ENCODE results near the gene TAS2R9. TPM values are rescaled to one million over a fixed set of nuclear protein-coding genes. Genes with fewer than 3 reads are reported as not detected.
"Not testable (repeated sequence)": the region's sequence is repeated elsewhere in the genome, so short reads cannot be mapped to it uniquely, and the experiment has no call there.

Gene TAS2R9
- total and polyA plus RNA-seq, 2 donors (not counting 3 experiments of a cell fraction or from before 2014, with no cell fraction given), result not detected

DNA sequence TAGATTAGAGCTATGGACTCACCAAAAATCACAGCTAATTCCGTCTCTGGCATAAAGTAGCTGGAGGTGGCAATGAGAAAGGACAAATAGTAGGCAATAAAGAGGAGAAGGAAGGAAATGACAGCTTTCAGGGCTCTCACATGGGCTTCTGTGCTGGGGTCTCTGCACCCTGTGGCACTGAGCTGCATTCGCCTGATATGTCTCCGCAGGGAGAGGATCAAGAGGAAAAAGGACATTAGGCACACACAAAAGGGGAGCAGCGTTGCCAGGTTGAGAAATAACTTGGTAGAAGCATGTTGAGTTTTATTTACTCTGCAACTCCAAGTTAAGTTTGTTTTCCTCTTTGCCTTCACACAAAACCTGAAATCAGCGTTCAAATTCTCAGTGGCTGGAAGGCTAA is 8.2 kb downstream of the TAS2R9 start:
- H3K9me1 ChIP-seq (replicated peaks; ENCODE audit: control insufficient read depth, extremely low read depth, insufficient read depth, low read length), result no peaks in the 10 kb centered on the region
- intact Hi-C loops (cut with micrococcal nuclease), result no loop called here
- CTCF ChIA-PET, result no interaction called here
- peaks cover 6 to 40% of the 10 kb centered on the region in 2 experiments for H3K27me3 ChIP-seq (ENCODE audit: control insufficient read depth in 2 of 2, insufficient read depth in 2 of 2, low read length in 2 of 2)
- no peaks in the 10 kb centered on the region for H3K9me3 ChIP-seq (replicated peaks; ENCODE audit: control insufficient read depth, insufficient read depth, low read length)
- TF ChIP-seq GATA2 (IDR thresholded peaks at IDR 0.05; ENCODE audit: insufficient read depth, insufficient read length, low read depth, low read length) (no peak), EZH2 (IDR thresholded peaks at IDR 0.05; ENCODE audit: borderline replicate concordance, low read depth, low read length, severe bottlenecking) (no peak), MYC (IDR thresholded peaks at IDR 0.05; ENCODE audit: low read depth, low read length) (no peak), FOS (IDR thresholded peaks at IDR 0.05; ENCODE audit: borderline replicate concordance, insufficient read depth, low read length) (no peak)
- BruUV-seq (replicated peaks), result no TSS peak
- H2AFZ ChIP-seq (ENCODE audit: low read depth, low read length), result no peak overlapping the region
- no peak for DNase-seq (ENCODE audit: low read depth, low spot score)
- no peaks in the 10 kb centered on the region for H4K20me1 ChIP-seq (replicated peaks; ENCODE audit: control insufficient read depth, extremely low read depth, insufficient read depth, low read length)
- no peak for FAIRE-seq
- no peaks in the 10 kb centered on the region for H3K79me2 ChIP-seq (ENCODE audit: control insufficient read depth, insufficient read depth, low read length)
- no peaks in the 10 kb centered on the region for H3K4me1 ChIP-seq (ENCODE audit: control insufficient read depth, extremely low read depth, insufficient read depth, low read length)
- H3K9ac ChIP-seq (replicated peaks; ENCODE audit: extremely low read depth, insufficient read depth, low read length), result no peak overlapping the region
- H3K36me3 ChIP-seq (ENCODE audit: control insufficient read depth in 2 of 2, extremely low read depth in 1 of 2, insufficient read depth in 2 of 2, low read length in 2 of 2), result no peaks in the 10 kb centered on the region
- dilution Hi-C loops (cut with MboI; ENCODE audit: extremely low pct_ligation_motif_present, low sequenced_read_pairs), result no loop called here
- POLR2A ChIA-PET, result no interaction called here
- H3K4me2 ChIP-seq (ENCODE audit: insufficient read depth, low read length), result no peak overlapping the region
- H3K4me3 ChIP-seq (replicated peaks in 1 of 3; ENCODE audit: insufficient read depth in 1 of 3, low read depth in 1 of 3, low read length in 3 of 3), result no peak overlapping the region
- no peak overlapping the region for H3K27ac ChIP-seq (ENCODE audit: insufficient read depth, low read depth, low read length)

DNA sequence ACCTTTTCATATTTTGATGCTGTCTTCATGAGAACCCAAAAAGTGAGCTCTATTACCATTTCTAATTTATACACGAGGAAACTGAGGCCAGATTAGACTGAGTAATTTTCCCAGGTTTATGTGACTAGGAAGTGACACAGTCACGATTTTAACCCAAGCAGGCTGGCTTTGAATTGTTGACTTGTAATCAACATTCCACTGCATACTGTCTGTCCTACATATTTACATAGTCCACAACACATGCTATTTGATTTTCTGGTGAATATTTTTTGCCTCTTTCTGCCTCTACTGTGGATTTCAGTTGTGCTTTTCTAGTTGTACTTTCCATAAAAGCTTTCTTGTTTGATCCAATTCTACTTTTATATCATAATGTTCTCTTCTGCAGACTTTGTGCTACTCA is 15.7 kb downstream of the TAS2R9 start:
- H3K4me2 ChIP-seq (ENCODE audit: insufficient read depth, low read length), result no peak overlapping the region
- CTCF ChIA-PET, result interaction anchor here (1.3 kb wide), 1 partner anchor 405 kb away, joined by 4 read pairs; no protein-coding TSS in a partner anchor
- H3K27ac ChIP-seq (ENCODE audit: insufficient read depth, low read depth, low read length), result no peak overlapping the region
- H3K36me3 ChIP-seq (ENCODE audit: control insufficient read depth in 2 of 2, extremely low read depth in 1 of 2, insufficient read depth in 2 of 2, low read length in 2 of 2), result no peaks in the 10 kb centered on the region
- dilution Hi-C loops (cut with MboI; ENCODE audit: extremely low pct_ligation_motif_present, low sequenced_read_pairs), result no loop called here
- no TSS peak for BruUV-seq (replicated peaks)
- DNase-seq (ENCODE audit: low read depth, low spot score) (no peak), FAIRE-seq (no peak)
- H3K4me1 ChIP-seq (ENCODE audit: control insufficient read depth, extremely low read depth, insufficient read depth, low read length), result no peaks in the 10 kb centered on the region
- peaks cover 14 to 19% of the 10 kb centered on the region in 2 experiments for H3K27me3 ChIP-seq (ENCODE audit: control insufficient read depth in 2 of 2, insufficient read depth in 2 of 2, low read length in 2 of 2)
- POLR2A ChIA-PET, result no interaction called here
- H3K79me2 ChIP-seq (ENCODE audit: control insufficient read depth, insufficient read depth, low read length), result no peaks in the 10 kb centered on the region
- H3K9me3 ChIP-seq (replicated peaks; ENCODE audit: control insufficient read depth, insufficient read depth, low read length), result no peaks in the 10 kb centered on the region
- intact Hi-C loops (cut with micrococcal nuclease), result no loop called here
- no peaks in the 10 kb centered on the region for H3K9me1 ChIP-seq (replicated peaks; ENCODE audit: control insufficient read depth, extremely low read depth, insufficient read depth, low read length)
- H3K4me3 ChIP-seq (replicated peaks in 1 of 3; ENCODE audit: insufficient read depth in 1 of 3, low read depth in 1 of 3, low read length in 3 of 3), result no peak overlapping the region
- TF ChIP-seq, protein P1, sequence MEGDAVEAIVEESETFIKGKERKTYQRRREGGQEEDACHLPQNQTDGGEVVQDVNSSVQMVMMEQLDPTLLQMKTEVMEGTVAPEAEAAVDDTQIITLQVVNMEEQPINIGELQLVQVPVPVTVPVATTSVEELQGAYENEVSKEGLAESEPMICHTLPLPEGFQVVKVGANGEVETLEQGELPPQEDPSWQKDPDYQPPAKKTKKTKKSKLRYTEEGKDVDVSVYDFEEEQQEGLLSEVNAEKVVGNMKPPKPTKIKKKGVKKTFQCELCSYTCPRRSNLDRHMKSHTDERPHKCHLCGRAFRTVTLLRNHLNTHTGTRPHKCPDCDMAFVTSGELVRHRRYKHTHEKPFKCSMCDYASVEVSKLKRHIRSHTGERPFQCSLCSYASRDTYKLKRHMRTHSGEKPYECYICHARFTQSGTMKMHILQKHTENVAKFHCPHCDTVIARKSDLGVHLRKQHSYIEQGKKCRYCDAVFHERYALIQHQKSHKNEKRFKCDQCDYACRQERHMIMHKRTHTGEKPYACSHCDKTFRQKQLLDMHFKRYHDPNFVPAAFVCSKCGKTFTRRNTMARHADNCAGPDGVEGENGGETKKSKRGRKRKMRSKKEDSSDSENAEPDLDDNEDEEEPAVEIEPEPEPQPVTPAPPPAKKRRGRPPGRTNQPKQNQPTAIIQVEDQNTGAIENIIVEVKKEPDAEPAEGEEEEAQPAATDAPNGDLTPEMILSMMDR (IDR thresholded peaks at IDR 0.05; ENCODE audit: extremely low read depth in 1 of 2, insufficient read depth in 1 of 2, low read depth in 1 of 2, low read length in 2 of 2), result no peak
- TF ChIP-seq JUN (IDR thresholded peaks at IDR 0.05; ENCODE audit: borderline replicate concordance, insufficient read depth, insufficient read length, low read depth), result no peak
- no peak for TF ChIP-seq FOS (IDR thresholded peaks at IDR 0.05; ENCODE audit: borderline replicate concordance, insufficient read depth, low read length)
- TF ChIP-seq MYC (IDR thresholded peaks at IDR 0.05; ENCODE audit: low read depth, low read length), result no peak
- no peaks in the 10 kb centered on the region for H4K20me1 ChIP-seq (replicated peaks; ENCODE audit: control insufficient read depth, extremely low read depth, insufficient read depth, low read length)
- no peak overlapping the region for H3K9ac ChIP-seq (replicated peaks; ENCODE audit: extremely low read depth, insufficient read depth, low read length)
- no peak overlapping the region for H2AFZ ChIP-seq (ENCODE audit: low read depth, low read length)

DNA sequence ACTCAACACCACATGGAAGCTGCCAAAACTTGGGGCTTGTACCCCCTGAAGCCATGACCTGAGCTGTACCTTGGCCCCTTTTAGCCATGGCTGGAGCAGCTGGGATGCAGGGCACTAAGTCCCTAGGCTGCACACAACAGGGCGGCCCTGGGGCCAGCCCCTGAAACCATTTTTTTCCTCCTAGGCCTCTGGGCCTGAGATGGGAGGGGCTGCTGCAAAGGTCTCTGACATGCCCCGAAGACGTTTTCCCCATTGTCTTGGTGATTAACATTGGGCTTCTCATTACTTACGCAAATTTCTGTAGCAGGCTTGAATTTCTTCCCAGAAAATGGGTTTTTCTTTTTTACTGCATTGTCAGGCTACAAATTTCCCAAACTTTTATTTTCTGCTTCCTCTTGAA is 18.2 kb downstream of the TAS2R9 start:
- intact Hi-C loops (cut with micrococcal nuclease); H3K4me3 ChIP-seq (replicated peaks in 1 of 3; ENCODE audit: insufficient read depth in 1 of 3, low read depth in 1 of 3, low read length in 3 of 3); H2AFZ ChIP-seq (ENCODE audit: low read depth, low read length); H3K9me1 ChIP-seq (replicated peaks; ENCODE audit: control insufficient read depth, extremely low read depth, insufficient read depth, low read length); H3K36me3 ChIP-seq (ENCODE audit: control insufficient read depth in 2 of 2, extremely low read depth in 1 of 2, insufficient read depth in 2 of 2, low read length in 2 of 2); H3K79me2 ChIP-seq (ENCODE audit: control insufficient read depth, insufficient read depth, low read length); H3K9ac ChIP-seq (replicated peaks; ENCODE audit: extremely low read depth, insufficient read depth, low read length); H3K4me1 ChIP-seq (ENCODE audit: control insufficient read depth, extremely low read depth, insufficient read depth, low read length); H3K27ac ChIP-seq (ENCODE audit: insufficient read depth, low read depth, low read length); FAIRE-seq; POLR2A ChIA-PET; DNase-seq (ENCODE audit: low read depth, low spot score); H3K9me3 ChIP-seq (replicated peaks; ENCODE audit: control insufficient read depth, insufficient read depth, low read length); H3K4me2 ChIP-seq (ENCODE audit: insufficient read depth, low read length); BruUV-seq (replicated peaks); H3K27me3 ChIP-seq (ENCODE audit: control insufficient read depth in 2 of 2, insufficient read depth in 2 of 2, low read length in 2 of 2); dilution Hi-C loops (cut with MboI; ENCODE audit: extremely low pct_ligation_motif_present, low sequenced_read_pairs); H4K20me1 ChIP-seq (replicated peaks; ENCODE audit: control insufficient read depth, extremely low read depth, insufficient read depth, low read length): not testable (repeated sequence)
- CTCF ChIA-PET, result interaction anchor here (1.8 kb wide), 1 partner anchor 436 kb away, joined by 3 read pairs; no protein-coding TSS in a partner anchor
